ENCODE results near the gene GHR.

Gene GHR

GRCh38 chr5:42745856-42746255, 322.6 kb downstream of the GHR start:
- no peak overlapping the region for H3K4me3 ChIP-seq (ENCODE audit: low read depth, low read length)
- DNase-seq (ENCODE audit: low read depth): no peak

- no peak for DNase-seq (ENCODE audit: low read depth)
- no peak overlapping the region for H3K4me3 ChIP-seq (ENCODE audit: low read depth, low read length)
These were observed 325.8 kb downstream of the GHR start for GRCh38 chr5:42749020-42749419.

GRCh38 chr5:42750507-42750906, 327.3 kb downstream of the GHR start:
- H3K4me3 ChIP-seq (ENCODE audit: low read depth, low read length): no peak overlapping the region
- DNase-seq (ENCODE audit: low read depth): no peak

- DNase-seq (ENCODE audit: low read depth): no peak
- no peak overlapping the region for H3K4me3 ChIP-seq (ENCODE audit: low read depth, low read length)
These were observed 327.8 kb downstream of the GHR start for GRCh38 chr5:42751044-42751443.

- DNase-seq (ENCODE audit: low read depth): no peak
- no peak overlapping the region for H3K4me3 ChIP-seq (ENCODE audit: low read depth, low read length)
These were observed 329.9 kb downstream of the GHR start for GRCh38 chr5:42753099-42753498.

- peak within 1 kb of the TSS; percentile 46 for H3K4me3 ChIP-seq (ENCODE audit: low read depth, low read length)
- no peak for DNase-seq (ENCODE audit: low read depth)
These were observed 333.7 kb downstream of the GHR start, which contains the start of gene CCDC152 for GRCh38 chr5:42756606-42757601. Gene CCDC152, plus strand, starts transcription at chr5:42756818. Its CDS starts 2,304 bp downstream, at chr5:42759122.

GRCh38 chr5:42759456-42759855, 336.2 kb downstream of the GHR start:
- H3K4me3 ChIP-seq (ENCODE audit: low read depth, low read length): no peak overlapping the region
- no peak for DNase-seq (ENCODE audit: low read depth)

GRCh38 chr5:42760426-42760825, 337.2 kb downstream of the GHR start:
- DNase-seq (ENCODE audit: low read depth): no peak
- H3K4me3 ChIP-seq (ENCODE audit: low read depth, low read length): no peak overlapping the region

- H3K4me3 ChIP-seq (ENCODE audit: low read depth, low read length): no peak overlapping the region
- DNase-seq (ENCODE audit: low read depth): no peak
These were observed 338.6 kb downstream of the GHR start for GRCh38 chr5:42761791-42762190.

- no peak overlapping the region for H3K4me3 ChIP-seq (ENCODE audit: low read depth, low read length)
- DNase-seq (ENCODE audit: low read depth): no peak
These were observed 344.4 kb downstream of the GHR start for GRCh38 chr5:42767491-42768105.

- DNase-seq (ENCODE audit: low read depth): no peak
- H3K4me3 ChIP-seq (ENCODE audit: low read depth, low read length): no peak overlapping the region
These were observed 344.9 kb downstream of the GHR start for GRCh38 chr5:42768106-42768504.

- H3K4me3 ChIP-seq (ENCODE audit: low read depth, low read length): no peak overlapping the region
- DNase-seq (ENCODE audit: low read depth): no peak
These were observed 346.8 kb downstream of the GHR start for GRCh38 chr5:42770003-42770402.
